ENCODE measurements around the gene TUBGCP2.

GRCh38 chr10:133235932-133236331 lies 72.7 kb downstream of the TUBGCP2 start:
- TF ChIP-seq CTCF (IDR thresholded peaks at IDR 0.05; ENCODE audit: borderline replicate concordance, extremely low read depth, low read length, poor library complexity, severe bottlenecking): no peak
- no peak for TF ChIP-seq EZH2 (IDR thresholded peaks at IDR 0.05; ENCODE audit: borderline replicate concordance, low read depth, low read length, severe bottlenecking)
